Measurements from ENCODE around the gene DYRK1A.
"Not testable (repeated sequence)": the region's sequence is repeated elsewhere in the genome, so short reads cannot be mapped to it uniquely, and the experiment has no call there.

The DYRK1A gene

DNA sequence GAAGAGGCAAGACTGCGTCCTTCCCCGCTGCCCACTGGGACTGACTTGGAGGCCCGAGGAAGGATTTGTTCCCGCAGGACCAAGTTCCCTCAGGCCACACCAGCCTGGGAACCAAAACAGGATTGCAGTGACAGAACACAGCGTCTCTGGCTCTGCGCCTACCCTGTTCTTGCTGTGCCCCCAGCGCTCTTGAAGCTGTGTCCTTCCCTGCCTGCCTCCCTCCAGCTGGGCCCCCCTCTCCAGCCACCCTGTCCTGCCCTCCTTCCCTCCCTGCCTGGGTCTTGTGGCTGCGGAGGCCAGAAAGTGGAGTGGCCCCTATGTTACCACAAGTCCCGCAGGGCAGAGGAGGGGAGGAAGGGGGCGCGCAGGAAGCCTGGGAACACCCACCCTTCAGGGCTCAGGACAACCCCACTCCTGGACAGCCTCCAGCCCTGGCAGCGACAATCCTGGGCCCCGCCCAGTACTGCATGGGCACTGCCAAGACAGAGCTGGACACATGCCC lies 164.9 kb downstream of the DYRK1A start:
- DNase-seq, result no peak

DNA sequence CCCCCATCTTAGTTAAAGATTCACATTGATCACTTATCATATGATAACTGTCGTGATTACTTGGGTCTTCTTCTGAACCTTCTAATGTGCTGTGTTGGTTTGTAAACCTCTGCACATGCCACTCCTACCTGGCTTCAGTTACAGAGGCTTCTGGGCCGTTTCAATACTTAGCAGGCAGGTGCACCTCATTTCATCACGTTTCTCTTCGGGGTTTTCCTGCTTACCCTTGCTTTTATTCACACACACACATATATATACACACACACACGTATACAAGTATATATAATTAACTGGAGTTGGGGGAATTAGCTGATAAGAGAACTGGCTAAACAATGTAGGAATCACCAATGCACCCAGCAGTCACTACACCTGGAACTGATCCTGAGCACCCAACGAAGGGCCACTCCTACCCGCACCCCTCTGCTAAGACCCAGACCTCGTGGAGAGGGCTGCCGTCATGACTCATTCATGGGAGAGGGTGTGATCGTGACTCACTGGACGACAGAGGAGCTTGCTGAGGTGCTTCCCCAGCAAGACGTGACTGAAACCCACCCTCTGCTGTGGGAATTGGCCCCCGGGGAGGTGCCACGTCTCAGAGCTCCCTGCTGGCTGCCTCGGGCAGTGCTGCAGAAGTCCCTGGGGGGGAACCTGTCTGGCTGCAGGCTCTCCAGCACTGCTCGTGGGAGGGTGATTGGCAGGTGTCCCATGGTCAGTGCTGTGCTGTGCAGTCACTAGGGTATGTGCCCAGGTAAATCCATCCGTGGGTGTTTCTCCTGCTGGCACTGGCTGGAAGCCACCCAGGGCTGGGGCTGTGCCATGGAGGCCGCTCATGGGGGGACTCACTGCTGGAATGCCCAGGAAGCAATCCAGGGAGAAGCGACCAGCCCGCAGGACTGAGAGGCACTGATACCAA lies 166.6 kb downstream of the DYRK1A start:
- no peak for DNase-seq

DNA sequence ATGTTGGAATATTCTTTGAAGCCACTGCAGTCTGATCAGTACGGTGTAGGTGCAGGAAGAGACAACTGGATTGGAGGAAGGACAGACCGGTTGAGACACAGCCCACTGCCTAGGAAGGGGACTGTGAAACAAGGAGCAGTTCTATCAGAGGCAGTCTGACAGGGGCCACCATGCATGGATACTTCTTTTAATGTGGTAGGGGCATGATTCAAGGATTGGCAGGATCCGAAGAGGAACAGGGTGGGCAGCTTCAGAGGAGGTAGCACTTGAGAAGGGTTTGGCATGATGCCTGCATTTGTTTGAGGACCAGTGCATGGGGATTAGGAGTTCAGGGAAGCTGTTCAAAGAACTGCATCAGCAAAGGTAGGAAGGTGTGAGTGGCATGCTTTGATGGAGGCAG lies 167.9 kb downstream of the DYRK1A start:
- DNase-seq, result no peak

DNA sequence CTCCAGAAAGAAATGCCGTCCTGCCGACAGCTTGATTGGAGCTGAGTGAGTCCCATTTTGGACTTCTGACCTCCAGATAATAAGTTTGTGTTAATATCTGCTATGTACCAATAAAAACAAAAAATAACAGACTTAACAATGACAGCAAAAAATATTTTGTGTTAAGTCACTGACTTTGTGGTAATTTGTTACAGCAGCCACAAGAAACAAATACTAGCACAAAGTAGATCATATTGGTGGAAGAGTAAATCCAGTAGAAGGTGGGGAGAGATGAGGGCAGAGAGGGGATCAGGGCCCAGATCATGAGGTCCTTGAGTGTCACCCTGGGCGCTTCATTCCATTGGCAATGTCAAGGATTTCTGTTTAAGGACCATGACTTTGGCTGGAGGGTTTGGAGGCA lies 168.6 kb downstream of the DYRK1A start:
- DNase-seq, result no peak

DNA sequence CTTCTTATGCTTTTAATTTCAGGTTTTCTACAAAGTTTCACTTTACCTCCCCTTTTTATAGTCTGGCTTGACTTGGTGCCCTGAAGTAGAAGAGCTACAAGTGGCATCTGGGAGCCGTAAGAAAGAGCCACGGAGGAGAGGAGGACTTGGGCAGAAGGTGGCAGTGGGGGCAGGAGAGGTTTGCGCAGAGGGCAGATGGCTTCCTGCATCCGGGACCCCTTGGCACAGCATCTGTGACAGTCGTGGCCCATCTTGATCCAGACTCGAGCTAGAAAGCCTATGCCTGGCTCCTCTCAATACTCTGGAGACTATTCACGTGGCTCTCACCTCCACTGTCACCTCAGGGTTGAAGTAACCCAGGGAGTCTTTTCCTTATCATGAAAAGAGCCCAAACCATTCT lies 169.1 kb downstream of the DYRK1A start:
- no peak for DNase-seq

DNA sequence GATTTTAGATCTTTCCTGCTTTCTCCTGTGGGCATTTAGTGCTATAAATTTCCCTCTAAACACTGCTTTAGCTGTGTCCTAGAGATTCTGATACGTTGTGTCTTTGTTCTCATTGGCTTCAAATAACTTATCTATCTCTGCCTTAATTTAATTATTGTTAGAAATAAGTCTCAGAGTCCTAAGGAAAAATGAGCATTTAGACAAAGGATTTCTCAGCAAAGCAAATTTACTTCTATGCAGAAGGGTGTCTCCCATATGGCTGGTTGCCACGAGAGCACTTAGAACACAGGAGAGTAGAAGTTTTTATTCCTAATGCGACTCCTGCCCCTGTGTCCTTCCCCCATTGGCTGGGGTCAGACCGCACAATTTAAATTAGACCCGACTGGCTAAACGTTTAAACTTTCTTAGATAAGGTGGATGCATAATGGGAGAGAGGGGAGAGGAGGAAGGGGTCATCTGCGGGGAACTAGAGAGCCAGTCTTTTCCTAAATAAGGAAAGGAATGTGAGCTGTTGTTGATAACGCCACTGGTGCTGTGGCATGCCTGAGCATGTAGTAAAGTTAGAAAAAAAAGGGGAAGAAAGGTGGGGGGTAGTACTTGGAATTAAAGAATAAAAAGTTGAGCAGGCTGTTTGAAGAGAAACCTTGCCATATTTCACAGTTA lies 170.2 kb downstream of the DYRK1A start:
- no peak for DNase-seq

DNA sequence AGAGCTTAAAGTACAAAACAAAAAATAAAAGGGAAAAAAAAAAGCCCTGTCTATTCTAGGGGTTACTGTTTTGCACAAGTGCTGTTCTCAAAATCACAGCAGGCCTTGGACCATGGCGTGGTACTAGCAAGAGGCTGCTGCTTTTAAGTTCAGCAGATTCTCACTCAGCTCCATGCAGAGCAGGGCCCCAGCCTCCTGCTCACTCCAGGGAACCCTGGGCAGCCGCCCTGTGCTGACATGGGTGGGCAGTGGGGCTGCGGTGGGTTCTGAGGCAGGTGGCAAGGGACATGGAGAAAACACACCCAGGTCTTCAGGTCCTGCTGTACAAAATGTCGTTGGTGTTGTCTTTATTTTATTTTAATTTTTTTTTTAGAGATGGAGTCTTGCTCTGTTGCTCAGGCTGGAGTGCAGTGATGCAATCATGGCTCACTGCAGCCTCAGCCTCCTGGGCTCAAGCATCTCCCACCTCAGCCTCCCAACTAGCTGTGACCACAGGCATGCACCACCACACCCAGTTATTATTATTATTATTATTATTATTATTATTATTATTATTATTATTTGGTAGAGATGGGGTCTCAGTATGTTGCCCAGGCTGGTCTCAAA lies 170.9 kb downstream of the DYRK1A start:
- no peak for DNase-seq

DNA sequence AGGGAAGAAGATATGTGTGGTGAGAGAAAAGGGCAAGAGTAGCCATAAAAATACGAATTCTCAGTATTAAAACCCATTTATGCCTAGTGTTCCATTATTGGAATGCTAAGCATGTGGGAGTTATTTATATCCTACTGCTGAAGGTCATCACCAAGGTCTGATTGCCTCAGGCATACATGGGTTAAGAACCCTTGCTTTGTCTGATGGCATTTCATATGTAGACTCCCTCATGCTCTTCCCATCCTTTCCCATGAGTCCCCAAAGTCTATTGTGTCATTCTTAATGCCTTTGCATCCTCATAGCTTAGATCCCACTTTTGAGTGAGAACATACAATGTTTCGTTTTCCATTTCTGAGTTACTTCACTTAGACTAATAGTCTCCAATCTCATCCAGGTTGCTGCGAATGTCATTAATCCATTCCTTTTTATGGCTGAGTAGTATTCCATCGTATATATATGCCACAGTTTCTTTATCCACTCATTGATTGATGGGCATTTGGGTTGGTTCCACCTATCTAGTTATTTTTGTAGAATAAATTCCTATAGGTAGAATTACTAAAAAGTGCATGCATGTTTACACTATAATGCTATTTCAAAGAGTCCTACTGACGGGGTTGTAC lies 172.5 kb downstream of the DYRK1A start:
- no peak for DNase-seq

DNA sequence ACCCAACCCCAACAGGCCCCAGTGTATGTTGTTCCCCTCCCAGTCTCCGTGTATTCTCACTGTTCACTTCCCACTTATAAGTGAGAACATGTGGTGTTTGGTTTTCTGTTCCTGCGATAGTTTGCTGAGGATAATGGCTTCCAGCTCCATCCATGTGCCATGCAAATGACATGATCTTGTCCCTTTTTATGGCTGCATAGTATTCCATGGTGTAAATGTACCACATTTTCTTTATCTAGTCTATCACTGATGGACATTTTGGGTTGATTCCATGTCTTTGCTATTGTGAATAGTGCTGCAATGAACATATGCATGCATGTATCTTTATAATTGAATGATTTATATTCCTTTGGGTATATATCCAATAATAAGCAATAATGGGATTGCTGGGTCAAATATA lies 174.6 kb downstream of the DYRK1A start:
- DNase-seq, result not testable (repeated sequence)

DNA sequence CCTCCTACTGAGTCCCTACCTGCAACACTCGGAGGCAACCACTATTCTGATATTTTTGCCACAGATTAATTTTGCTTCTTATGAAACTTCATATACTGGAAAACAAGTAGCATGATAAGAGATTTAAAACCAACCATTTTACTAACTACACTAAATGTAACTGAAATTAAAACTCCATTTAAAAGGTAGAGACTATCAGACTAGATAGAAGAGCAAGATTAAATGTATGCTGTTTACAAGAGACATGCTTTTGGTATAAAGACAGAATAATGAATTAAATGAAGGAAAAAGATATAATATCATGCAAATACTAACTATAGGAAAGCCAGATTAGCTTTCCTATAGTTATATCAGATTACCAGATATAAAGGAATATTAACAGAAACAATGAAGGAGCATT lies 175.9 kb downstream of the DYRK1A start:
- DNase-seq, result no peak

DNA sequence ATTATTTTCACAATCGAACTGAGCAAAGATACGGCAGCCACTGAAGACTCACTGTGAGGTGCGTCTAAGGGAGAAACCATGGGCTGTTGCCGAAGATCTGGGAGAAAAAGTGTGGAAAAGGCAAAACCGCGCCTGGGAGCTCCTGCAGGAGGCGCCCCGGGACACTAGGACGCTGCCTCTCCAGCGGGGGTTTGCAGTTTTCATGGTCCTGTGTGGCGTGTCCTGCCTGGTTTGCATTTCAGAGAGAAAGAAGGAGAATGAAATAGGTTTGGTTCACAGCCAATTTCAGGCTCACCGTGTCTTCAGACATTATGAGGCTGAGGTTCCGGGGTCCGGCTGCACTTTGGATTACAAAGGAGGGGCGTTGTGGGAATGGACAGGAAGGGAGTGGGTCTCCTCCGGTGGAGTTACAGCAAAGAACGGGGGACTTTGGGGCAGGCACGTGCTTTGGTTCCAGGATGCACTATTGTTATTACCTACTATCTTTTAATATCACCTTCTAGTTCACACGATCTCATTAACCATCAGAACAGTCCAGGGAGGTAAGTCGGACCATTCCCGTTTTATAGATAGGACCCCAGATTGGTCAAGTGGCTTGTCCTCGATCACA lies 179.8 kb downstream of the DYRK1A start:
- DNase-seq, result no peak

DNA sequence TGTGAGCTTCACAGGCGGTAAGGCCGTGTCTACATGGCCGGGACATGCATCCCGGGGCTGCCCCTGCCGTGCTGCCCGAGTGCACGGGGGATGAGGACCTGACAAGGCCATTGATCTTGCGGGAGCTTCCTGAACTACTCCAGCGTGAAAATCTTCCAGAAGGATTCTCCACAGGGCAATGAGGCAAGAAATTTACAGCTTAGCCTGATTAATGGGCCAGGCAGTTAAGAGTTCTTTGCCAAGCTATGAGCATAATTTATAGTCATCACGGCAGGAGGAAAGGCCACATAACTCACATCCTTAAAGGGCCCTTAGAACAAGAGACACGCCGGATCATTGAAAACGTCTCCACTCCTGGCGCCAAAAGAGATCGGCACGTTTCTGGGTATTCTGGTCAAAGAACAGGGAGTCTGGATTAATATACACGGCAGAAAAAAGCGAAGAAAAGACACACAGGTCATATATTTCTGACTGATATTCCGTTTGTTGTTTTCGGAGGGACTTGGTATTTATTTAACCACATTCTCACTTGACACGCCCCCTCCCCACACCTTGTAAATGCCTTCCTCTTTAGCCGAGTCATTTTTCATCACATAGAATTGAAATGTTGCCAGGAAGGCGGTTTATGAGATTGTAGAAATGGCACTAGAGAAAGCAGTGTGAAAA lies 180.5 kb downstream of the DYRK1A start:
- DNase-seq, result no peak

DNA sequence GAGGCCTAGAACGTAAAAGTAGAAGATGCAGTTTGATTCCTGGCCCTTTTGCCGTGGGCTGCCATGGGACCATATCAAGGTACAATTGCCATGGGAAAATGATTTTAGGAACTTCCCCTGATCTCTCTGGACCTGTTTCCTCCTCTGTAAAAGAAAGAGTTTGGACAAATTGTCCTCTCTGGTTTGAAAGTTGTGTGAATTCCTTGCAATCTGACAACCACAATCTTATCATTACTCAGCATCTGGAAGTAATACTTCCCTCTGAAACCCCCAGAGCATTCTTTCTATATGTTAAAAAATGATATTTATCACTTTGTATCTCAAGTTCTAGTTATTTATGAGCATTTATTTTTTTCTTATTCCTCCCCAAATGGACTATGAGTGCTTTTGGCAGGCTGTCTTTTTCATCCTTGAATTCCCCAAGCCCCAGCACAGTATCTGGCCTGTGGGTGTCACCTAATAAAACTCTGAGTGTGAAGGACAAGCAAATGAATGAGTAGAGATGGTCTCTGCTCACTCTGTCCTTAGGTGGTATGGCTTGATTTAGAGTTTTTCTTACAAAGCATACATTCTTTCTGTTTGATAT lies 181.1 kb downstream of the DYRK1A start:
- DNase-seq, result no peak

DNA sequence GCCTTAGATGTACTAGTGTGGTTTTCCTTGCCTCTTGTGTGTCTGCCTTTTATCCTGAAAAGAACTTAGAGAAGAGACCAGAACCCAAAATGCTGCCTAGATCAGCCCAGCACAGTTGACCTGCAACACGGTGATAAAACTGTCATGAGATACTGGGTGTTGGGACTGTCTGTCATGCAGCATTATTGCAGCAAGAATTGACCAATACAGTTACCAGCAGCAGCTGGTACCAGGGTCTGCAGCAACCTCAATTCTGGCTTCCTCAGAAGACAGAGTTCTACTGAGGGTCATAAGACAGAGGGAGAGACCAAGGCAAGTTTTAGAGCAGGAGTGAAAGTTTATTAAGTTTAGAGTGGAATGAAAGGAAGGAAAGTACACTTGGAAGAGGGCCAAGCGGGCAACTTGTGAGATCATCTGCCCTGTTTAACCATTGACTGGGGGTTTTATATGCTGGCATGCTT lies 182.0 kb downstream of the DYRK1A start:
- DNase-seq, result no peak

DNA sequence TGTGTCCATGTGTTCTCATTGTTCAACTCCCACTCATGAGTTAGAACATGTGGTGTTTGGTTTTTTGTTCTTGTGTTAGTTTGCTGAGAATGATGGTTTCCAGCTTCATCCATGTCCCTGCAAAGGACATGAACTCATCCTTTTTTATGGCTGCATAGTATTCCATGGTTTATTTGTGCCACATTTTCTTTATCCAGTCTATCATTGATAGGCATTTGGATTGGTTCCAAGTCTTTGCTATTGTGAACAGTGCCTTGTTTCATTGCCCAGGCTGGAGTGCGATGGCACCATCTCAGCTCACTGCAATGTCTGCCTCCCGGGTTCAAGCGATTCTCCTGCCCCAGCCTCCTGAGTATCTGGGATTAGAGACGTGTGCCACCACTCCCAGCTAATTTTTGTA lies 183.2 kb downstream of the DYRK1A start:
- DNase-seq, result not testable (repeated sequence)

DNA sequence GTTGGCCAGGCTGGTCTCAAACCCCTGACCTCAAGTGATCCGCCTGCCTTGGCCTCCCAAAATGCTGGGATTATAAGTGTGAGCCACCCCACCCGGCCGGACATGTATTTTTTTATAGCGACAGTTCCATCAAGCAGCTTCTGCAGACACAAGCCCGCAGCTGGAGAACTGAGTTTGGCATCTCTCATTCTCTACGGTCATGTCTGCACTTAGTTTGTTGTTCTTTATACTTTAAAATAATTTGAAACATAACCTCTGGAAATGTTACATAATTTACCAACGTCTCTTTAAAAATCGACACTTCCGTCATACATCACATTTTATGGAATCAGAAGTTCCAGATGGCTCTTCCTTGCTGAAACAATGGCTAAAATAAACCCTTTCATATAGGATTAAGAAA lies 183.6 kb downstream of the DYRK1A start:
- no peak for DNase-seq

DNA sequence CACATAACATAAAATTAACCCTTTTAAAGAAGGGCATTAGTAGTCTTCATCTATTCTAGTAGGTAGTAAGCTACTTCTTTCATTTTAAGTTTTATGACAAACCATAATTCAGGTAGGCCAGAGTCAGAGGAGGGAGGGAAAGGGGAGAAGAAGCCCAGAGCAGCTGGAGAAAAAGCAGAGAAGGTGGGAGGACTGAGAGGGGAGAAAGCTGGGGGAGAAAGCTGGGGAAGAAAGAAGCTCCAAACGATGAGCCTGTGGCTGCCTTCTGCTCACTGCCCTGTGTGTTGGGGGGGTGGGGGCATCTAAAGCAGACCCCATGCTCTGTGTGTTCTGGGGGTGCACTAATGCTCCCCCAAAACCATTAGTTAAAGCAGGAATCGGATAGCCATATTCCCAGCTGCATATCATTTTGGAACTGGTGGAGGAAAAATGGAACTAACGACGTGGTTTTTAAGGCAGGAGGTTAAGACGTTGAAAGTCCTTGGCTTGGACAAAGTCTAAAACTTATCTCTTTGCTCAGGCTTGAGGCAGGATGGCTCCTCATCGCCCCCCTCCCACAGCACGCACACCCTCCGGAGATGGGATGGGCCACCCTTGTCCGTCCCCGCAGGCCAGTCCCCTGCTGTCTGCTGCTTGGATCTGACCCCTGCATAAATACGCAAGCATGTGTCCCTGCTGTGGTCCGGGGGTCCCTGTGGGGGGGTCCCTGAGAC lies 184.2 kb downstream of the DYRK1A start:
- no peak for DNase-seq

DNA sequence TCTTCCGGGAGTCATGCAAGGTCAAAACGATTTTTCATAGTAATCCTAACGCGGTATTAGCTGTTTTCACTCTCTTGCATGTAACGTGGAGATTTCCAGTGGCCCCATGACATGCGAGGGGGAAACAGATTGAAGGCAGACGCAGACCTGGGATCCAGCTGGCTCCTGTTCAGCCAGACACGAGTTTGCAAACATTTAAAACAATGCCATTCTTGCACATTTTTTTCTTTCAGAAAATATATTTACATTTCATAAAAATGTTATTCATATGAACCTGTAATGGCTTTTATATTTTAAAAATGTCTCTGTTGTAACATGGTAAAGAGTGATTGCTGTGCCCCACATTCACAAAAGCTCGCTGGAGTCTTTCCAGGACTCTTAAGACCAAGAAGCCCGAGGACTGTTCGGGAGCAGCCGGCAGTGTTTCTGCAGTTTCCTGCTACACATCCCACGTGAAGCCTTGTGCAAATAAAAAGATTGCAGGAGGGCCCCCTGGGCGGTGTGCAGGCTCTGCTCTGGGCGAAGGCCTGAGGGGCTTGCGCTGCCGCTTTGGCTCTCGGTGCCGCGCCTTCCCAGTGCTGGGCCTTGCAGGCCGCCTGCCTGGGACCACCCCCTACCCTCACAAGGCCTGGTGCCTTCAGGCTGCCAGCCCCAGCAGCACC lies 184.9 kb downstream of the DYRK1A start:
- no peak for DNase-seq

DNA sequence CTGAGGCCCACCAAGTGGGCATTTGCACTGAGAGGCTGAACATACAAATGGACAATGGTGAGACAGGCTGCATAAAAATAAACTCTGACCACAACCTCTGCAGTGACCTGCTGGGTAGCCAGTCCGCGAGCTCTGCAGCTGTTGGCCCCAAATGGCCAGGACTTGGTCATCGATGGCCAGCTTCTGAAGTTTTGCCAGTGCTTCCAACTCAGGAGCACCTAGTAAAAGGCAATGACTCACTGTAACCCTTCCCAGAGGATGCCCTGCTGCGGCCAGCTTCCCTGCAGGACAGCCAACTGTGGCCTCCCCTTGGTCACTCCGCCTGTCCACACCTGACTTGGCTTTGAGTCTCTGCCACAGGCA lies 185.4 kb downstream of the DYRK1A start:
- no peak for DNase-seq

DNA sequence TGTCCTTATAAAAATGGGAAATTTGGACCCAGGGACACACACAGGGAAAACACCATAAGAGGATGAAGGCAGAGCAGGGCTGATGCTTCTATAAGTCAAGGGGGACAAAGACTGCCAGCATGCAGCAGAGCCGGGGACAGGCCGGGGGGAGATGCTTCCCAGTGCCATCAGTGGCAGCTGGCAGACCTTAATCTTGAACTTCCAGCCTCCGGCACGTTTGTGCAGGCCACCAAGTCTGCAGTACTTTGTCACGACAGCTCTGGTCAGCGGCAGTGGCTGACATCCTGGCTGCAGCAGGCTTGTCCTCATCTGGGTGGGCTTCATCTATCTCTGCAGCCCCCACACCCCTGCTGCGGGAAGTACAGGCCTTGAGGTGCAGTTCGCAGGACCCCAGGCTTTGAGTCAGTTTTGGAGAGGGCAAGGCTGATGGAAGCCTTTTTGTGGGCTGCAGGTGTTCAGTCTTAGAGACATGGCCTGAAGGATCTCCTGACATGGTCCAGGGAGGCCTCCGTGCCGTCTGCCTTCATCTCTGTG lies 186.0 kb downstream of the DYRK1A start:
- no peak for DNase-seq

All from NCI-H2107 (cell line).